ENCODE results near the gene KLK2.

The KLK2 gene

GRCh38 chr19:50850738-50851137 is 22.5 kb upstream of the KLK2 start:
- no peak for DNase-seq (ENCODE audit: low read depth)

GRCh38 chr19:50851620-50852019 is 21.6 kb upstream of the KLK2 start:
- DNase-seq (ENCODE audit: low read depth), result no peak

GRCh38 chr19:50854636-50855410 is 18.4 kb upstream of the KLK2 start, which contains the start of gene KLK3:
Gene KLK3 (plus strand): TSS chr19:50854915. CDS start chr19:50854956, 41 bp downstream.
- no peak for DNase-seq (ENCODE audit: low read depth)

- no peak for DNase-seq (ENCODE audit: low read depth)
Measured at GRCh38 chr19:50857366-50857765, 15.9 kb upstream of the KLK2 start.

GRCh38 chr19:50858886-50859285 is 14.4 kb upstream of the KLK2 start:
- DNase-seq (ENCODE audit: low read depth), result no peak

- no peak for DNase-seq (ENCODE audit: low read depth)
Measured at GRCh38 chr19:50859849-50860248, 13.4 kb upstream of the KLK2 start.

- no peak for DNase-seq (ENCODE audit: low read depth)
Measured at GRCh38 chr19:50861010-50861409, 12.2 kb upstream of the KLK2 start.

- no peak for DNase-seq (ENCODE audit: low read depth)
Measured at GRCh38 chr19:50861496-50862286, 11.5 kb upstream of the KLK2 start.

- DNase-seq (ENCODE audit: low read depth), result no peak
Measured at GRCh38 chr19:50869479-50869878, 3.8 kb upstream of the KLK2 start.

GRCh38 chr19:50870417-50871089 is 2.7 kb upstream of the KLK2 start:
- no peak for DNase-seq (ENCODE audit: low read depth)

GRCh38 chr19:50874211-50874610 is 972 bp downstream of the KLK2 start:
- no peak for DNase-seq (ENCODE audit: low read depth)

GRCh38 chr19:50875795-50876422 is 2.7 kb downstream of the KLK2 start:
- no peak for DNase-seq (ENCODE audit: low read depth)

- DNase-seq (ENCODE audit: low read depth), result no peak
Measured at GRCh38 chr19:50876456-50876855, 3.2 kb downstream of the KLK2 start.

GRCh38 chr19:50877338-50877737 is 4.1 kb downstream of the KLK2 start:
- no peak for DNase-seq (ENCODE audit: low read depth)

- no peak for DNase-seq (ENCODE audit: low read depth)
Measured at GRCh38 chr19:50878851-50879250, 5.6 kb downstream of the KLK2 start.

GRCh38 chr19:50880241-50880640 is 7.0 kb downstream of the KLK2 start:
- DNase-seq (ENCODE audit: low read depth), result no peak

GRCh38 chr19:50882188-50882587 is 8.9 kb downstream of the KLK2 start:
- no peak for DNase-seq (ENCODE audit: low read depth)

- no peak for DNase-seq (ENCODE audit: low read depth)
Measured at GRCh38 chr19:50889638-50890037, 16.4 kb downstream of the KLK2 start.

GRCh38 chr19:50890422-50891252 is 17.4 kb downstream of the KLK2 start:
- peak; percentile 27 for DNase-seq (ENCODE audit: low read depth)

- DNase-seq (ENCODE audit: low read depth), result no peak
Measured at GRCh38 chr19:50891253-50891625, 18.0 kb downstream of the KLK2 start.

- DNase-seq (ENCODE audit: low read depth), result no peak
Measured at GRCh38 chr19:50893047-50893736, 20.0 kb downstream of the KLK2 start.
